Esophagus squamous epithelium (tissue), 4 donors: Measurements from ENCODE around the gene RAB27A.

Experiments
- CTCF ChIP-seq, 6 experiments: fragments of 450-650 bp in 4 of 6; fragments of 200-600 bp in 2 of 6; sonication (generic) in 2 of 6; IDR thresholded peaks; one replicate each; pipeline ENCODE4 v1.5.1; 2016 to 2019; ENCODE audit warnings: antibody characterized with exemption in 6 of 6, mild to moderate bottlenecking in 4 of 6, moderate library complexity in 4 of 6
- POLR2A ChIP-seq, 4 donors: fragments of 450-650 bp; IDR thresholded peaks; one replicate each; pipeline ENCODE4 v1.6.1; 2017; ENCODE audit warnings: antibody characterized with exemption in 4 of 4, mild to moderate bottlenecking in 4 of 4, moderate library complexity in 3 of 4

GRCh38 chr15:55238877-55239276 is 50.7 kb downstream of the RAB27A start:
- TF ChIP-seq CTCF (IDR thresholded peaks at IDR 0.05) (no peak), POLR2A (IDR thresholded peaks at IDR 0.05) (no peak)
